Neural progenitor cell (in vitro differentiated cells): ENCODE data around the gene NOXA1. TPM values are rescaled to one million over a fixed set of nuclear protein-coding genes. Genes with fewer than 3 reads are reported as not detected.

ENCODE experiments used
- DNase-seq: peaks from one replicate; pipeline ENCODE4 v3.0.0-alpha.2; 2016; ENCODE audit warnings: low spot score
- H2AFZ ChIP-seq: fragments of 200-600 bp; sonication (generic); replicated peaks from 2 replicates; pipeline ENCODE4 v1.6.1; 2016; ENCODE audit warnings: antibody characterized with exemption
- H3F3A ChIP-seq: fragments of 200-600 bp; sonication (generic); 2 replicates; pipeline ENCODE4 v1.6.1; 2016; ENCODE audit warnings: antibody characterized with exemption, low read depth
- H3K27ac ChIP-seq: fragments of 200-600 bp; sonication (generic); 2 replicates; pipeline ENCODE4 v1.5.1; 2016; ENCODE audit warnings: mild to moderate bottlenecking
- H3K27me3 ChIP-seq: fragments of 200-600 bp; sonication (generic); 2 replicates; pipeline ENCODE4 v1.6.1; 2016; ENCODE audit warnings: mild to moderate bottlenecking, moderate library complexity
- H3K36me3 ChIP-seq: fragments of 200-600 bp; sonication (generic); 2 replicates; pipeline ENCODE4 v1.5.1; 2016
- H3K4me1 ChIP-seq: fragments of 200-600 bp; sonication (generic); 2 replicates; pipeline ENCODE4 v1.6.1; 2016; ENCODE audit warnings: mixed run types
- H3K4me2 ChIP-seq: fragments of 200-600 bp; sonication (generic); 2 replicates; pipeline ENCODE4 v1.6.1; 2016
- H3K4me3 ChIP-seq: fragments of 200-600 bp; sonication (generic); 2 replicates; pipeline ENCODE4 v1.5.1; 2016
- H3K79me2 ChIP-seq: fragments of 200-600 bp; sonication (generic); 2 replicates; pipeline ENCODE4 v1.6.1; 2016; ENCODE audit warnings: low read depth
- H3K9ac ChIP-seq: fragments of 200-600 bp; sonication (generic); 2 replicates; pipeline ENCODE4 v1.6.1; 2016
- H3K9me3 ChIP-seq: fragments of 200-600 bp; sonication (generic); 2 replicates; pipeline ENCODE4 v1.5.1; 2016; ENCODE audit warnings: low read depth
- H4K20me1 ChIP-seq: fragments of 200-600 bp; sonication (generic); 2 replicates; pipeline ENCODE4 v1.6.1; 2016; ENCODE audit warnings: low read depth
- H3K27ac Mint-ChIP-seq: 3 replicates; pipeline ENCODE4 v1.8.0; 2021; ENCODE audit warnings: mixed read lengths
- H3K27me3 Mint-ChIP-seq: 2 replicates; pipeline ENCODE4 v1.8.0; 2022; ENCODE audit warnings: low read depth, mild to moderate bottlenecking, inconsistent platforms, moderate library complexity, mixed read lengths; ENCODE audit not compliant: insufficient read depth
- H3K36me3 Mint-ChIP-seq: 3 replicates; pipeline ENCODE4 v1.8.0; 2021; ENCODE audit warnings: mixed read lengths
- H3K4me1 Mint-ChIP-seq: 3 replicates; pipeline ENCODE4 v1.8.0; 2021; ENCODE audit warnings: mixed read lengths
- H3K4me3 Mint-ChIP-seq: 3 replicates; pipeline ENCODE4 v1.8.0; 2021; ENCODE audit warnings: mild to moderate bottlenecking, moderate library complexity, mixed read lengths
- H3K9me3 Mint-ChIP-seq: 3 replicates; pipeline ENCODE4 v1.8.0; 2020; ENCODE audit warnings: mixed read lengths
- CTCF ChIP-seq: fragments of 200-600 bp; sonication (generic); IDR thresholded peaks from 2 replicates; pipeline ENCODE4 v1.5.1; 2017; ENCODE audit warnings: antibody characterized with exemption, mild to moderate bottlenecking
- EZH2 ChIP-seq: fragments of 200-600 bp; sonication (generic); IDR thresholded peaks from 2 replicates; pipeline ENCODE4 v1.6.1; 2017; ENCODE audit warnings: antibody characterized with exemption, mild to moderate bottlenecking, moderate library complexity
- EZH2phosphoT487 ChIP-seq: fragments of 200-600 bp; sonication (generic); IDR thresholded peaks from 2 replicates; pipeline ENCODE4 v1.6.1; 2017; ENCODE audit warnings: antibody characterized with exemption
- total RNA-seq: library from RNA; depleted of rRNA; stranded (reverse); fragments of >200 nt; gene quantifications from 2 replicates; pipeline ENCODE4 v1.2.3, GENCODE V29; 2015; ENCODE audit warnings: low replicate concordance

The NOXA1 gene
- total RNA-seq, 1 donor from 2014 or later: 0.39 TPM

GRCh38 chr9:137416563-137417151 is 6.5 kb upstream of the NOXA1 start:
- H3K27me3 ChIP-seq: no peaks in the 10 kb centered on the region
- peaks cover 2% of the 10 kb centered on the region for H4K20me1 ChIP-seq
- Mint-ChIP-seq H3K36me3 (no peaks in the 10 kb centered on the region), H3K9me3 (no peaks in the 10 kb centered on the region), H3K27me3 (no peaks in the 10 kb centered on the region), H3K27ac (no peak overlapping the region), H3K4me3 (no peak overlapping the region), H3K4me1 (peaks cover 2% of the 10 kb centered on the region)
- peaks cover 2% of the 10 kb centered on the region for H3F3A ChIP-seq
- H3K4me3 ChIP-seq: no peak overlapping the region
- H3K4me2 ChIP-seq: no peak overlapping the region
- peaks cover 6% of the 10 kb centered on the region for H3K4me1 ChIP-seq
- H3K9ac ChIP-seq: no peak overlapping the region
- TF ChIP-seq EZH2 (no peak), CTCF (no peak), EZH2phosphoT487 (no peak)
- no peak overlapping the region for H2AFZ ChIP-seq
- H3K27ac ChIP-seq: no peak overlapping the region
- no peak for DNase-seq
- peaks cover 32% of the 10 kb centered on the region for H3K79me2 ChIP-seq
- H3K36me3 ChIP-seq: no peaks in the 10 kb centered on the region
- no peaks in the 10 kb centered on the region for H3K9me3 ChIP-seq

DNA sequence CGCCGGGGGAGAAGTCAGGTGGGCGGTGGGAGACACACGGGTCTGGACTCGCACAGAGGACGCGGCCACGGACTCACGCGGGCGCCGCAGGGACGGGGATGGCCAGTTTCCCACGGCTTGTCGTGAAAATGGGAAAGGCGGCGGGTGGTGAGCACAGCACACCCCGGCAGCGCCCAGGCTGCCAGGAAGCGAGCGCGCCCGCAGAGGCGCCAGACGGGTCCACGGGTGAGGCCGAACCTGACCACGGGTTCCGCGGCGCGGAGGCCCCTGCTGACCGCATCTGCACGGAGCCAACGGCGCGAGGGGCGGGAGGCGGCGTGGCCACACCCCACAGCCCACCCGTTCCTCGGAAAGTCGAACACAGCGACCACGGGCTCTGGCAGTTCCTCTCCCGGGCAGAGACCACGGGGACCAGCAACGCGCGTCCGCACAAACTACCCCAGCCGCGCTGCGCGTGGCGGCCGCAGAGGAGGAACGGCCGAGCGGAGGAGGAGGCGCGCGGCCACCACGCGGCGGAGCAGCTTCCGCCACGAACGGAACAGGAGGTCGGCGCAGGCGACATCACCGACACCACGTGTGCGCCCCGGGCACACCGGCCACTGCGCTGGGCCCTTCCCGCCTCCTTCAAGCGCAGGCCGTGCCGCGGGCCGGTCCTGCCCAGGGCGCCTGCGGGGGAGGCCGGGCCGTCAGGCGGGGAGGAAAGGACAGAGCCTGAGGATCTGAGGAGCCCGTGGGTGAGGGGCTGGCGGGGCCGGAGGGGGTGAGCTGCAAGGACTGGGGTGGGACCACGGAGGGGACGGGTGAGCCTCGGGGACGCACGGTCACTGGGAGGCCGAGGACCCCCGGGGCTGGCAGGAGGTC is 5.8 kb upstream of the NOXA1 start:
- H3K36me3 ChIP-seq: no peaks in the 10 kb centered on the region
- no peaks in the 10 kb centered on the region for H3K9me3 ChIP-seq
- no peaks in the 10 kb centered on the region for H3K36me3 Mint-ChIP-seq
- H3K9me3 Mint-ChIP-seq: peaks cover 3% of the 10 kb centered on the region
- no peaks in the 10 kb centered on the region for H3K27me3 Mint-ChIP-seq
- H3F3A ChIP-seq: peaks cover 3% of the 10 kb centered on the region
- H3K9ac ChIP-seq: no peak overlapping the region
- TF ChIP-seq EZH2: no peak
- TF ChIP-seq EZH2phosphoT487: no peak
- no peak for TF ChIP-seq CTCF
- no peak overlapping the region for H3K4me3 Mint-ChIP-seq
- H3K79me2 ChIP-seq: peaks cover 39% of the 10 kb centered on the region
- H3K27me3 ChIP-seq: peaks cover 4% of the 10 kb centered on the region
- H2AFZ ChIP-seq: no peak overlapping the region
- H3K4me3 ChIP-seq: no peak overlapping the region
- no peak overlapping the region for H3K27ac Mint-ChIP-seq
- H3K4me2 ChIP-seq: no peak overlapping the region
- H3K4me1 Mint-ChIP-seq: peaks cover 9% of the 10 kb centered on the region
- peaks cover 6% of the 10 kb centered on the region for H4K20me1 ChIP-seq
- peaks cover 5% of the 10 kb centered on the region for H3K4me1 ChIP-seq
- no peak for DNase-seq
- no peak overlapping the region for H3K27ac ChIP-seq

- peaks cover 8% of the 10 kb centered on the region for H3K27me3 Mint-ChIP-seq
- H3K27ac Mint-ChIP-seq: peak overlapping the region; percentile 50
- H3K9me3 Mint-ChIP-seq: peaks cover 3% of the 10 kb centered on the region
- no peaks in the 10 kb centered on the region for H3K36me3 Mint-ChIP-seq
- peaks cover 39% of the 10 kb centered on the region for H3K79me2 ChIP-seq
- H3K27ac ChIP-seq: no peak overlapping the region
- no peak for TF ChIP-seq EZH2
- TF ChIP-seq EZH2phosphoT487: no peak
- no peak for TF ChIP-seq CTCF
- peaks cover 7% of the 10 kb centered on the region for H3K4me1 Mint-ChIP-seq
- no peaks in the 10 kb centered on the region for H3K36me3 ChIP-seq
- peak overlapping the region; percentile 87 for H3K4me3 ChIP-seq
- peaks cover 6% of the 10 kb centered on the region for H4K20me1 ChIP-seq
- peak overlapping the region; percentile 55 for H3K9ac ChIP-seq
- peak overlapping the region; percentile 99 for H3K4me2 ChIP-seq
- peaks cover 14% of the 10 kb centered on the region for H3F3A ChIP-seq
- H3K4me3 Mint-ChIP-seq: peak overlapping the region; percentile 92
- H2AFZ ChIP-seq: peak overlapping the region; percentile 87
- no peak for DNase-seq
- peaks cover 32% of the 10 kb centered on the region for H3K27me3 ChIP-seq
- H3K9me3 ChIP-seq: no peaks in the 10 kb centered on the region
- H3K4me1 ChIP-seq: peaks cover 5% of the 10 kb centered on the region
These were observed 1.2 kb upstream of the NOXA1 start for GRCh38 chr9:137421838-137422603.
